MM.1S (cell line): ENCODE results near the gene RPS10.

Experiments used
- EZH2 ChIP-seq: fragments of 300-600 bp; sonication (generic); optimal IDR thresholded peaks from 2 replicates; pipeline ENCODE3; 2017; ENCODE audit warnings: low read depth, mild to moderate bottlenecking, antibody characterized with exemption, low read length, mixed read lengths
- EZH2phosphoT487 ChIP-seq: fragments of 300-600 bp; sonication (generic); IDR thresholded peaks from 2 replicates; pipeline ENCODE4 v1.6.1; 2018; ENCODE audit warnings: antibody characterized with exemption, low read length

DNA sequence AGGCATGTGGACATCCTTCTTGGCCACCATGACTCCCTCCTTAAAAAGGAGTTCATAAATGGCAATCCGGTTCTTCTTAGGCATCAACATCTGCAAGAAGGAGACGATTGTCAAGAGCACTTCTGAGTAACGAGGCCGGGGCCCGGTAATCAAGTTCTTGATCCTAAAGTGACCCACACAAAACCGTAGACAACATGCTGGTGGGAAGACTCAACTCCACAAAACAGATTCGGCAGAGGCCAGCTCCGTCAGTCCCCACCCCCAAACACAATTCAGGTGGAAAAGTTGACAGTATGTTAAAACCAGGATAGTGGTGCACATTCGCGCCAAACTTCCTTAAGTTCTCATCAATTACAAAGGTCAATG lies 754 bp downstream of the RPS10 start:
- TF ChIP-seq EZH2: no peak
- TF ChIP-seq EZH2phosphoT487: no peak
